HG03469 (cell line): Measurements from ENCODE around the gene HCFC1.

ENCODE experiments used
- ATAC-seq: cut with Tn5 transposase; IDR thresholded peaks from one replicate; pipeline ENCODE4 v1.9.1; 2021; ENCODE audit warnings: mild to moderate bottlenecking, moderate library complexity, moderate number of reproducible peaks; ENCODE audit not compliant: unreplicated experiment

The HCFC1 gene

GRCh38 chrX:153926552-153926857 is 45.1 kb downstream of the HCFC1 start:
- no peak for ATAC-seq

- ATAC-seq: no peak
Measured at GRCh38 chrX:153925739-153926551, 45.7 kb downstream of the HCFC1 start, which contains the start of gene ARHGAP4. ARHGAP4 (minus strand) TSS chrX:153926264; CDS start chrX:153926202, 62 bp downstream.

GRCh38 chrX:153925387-153925738 is 46.3 kb downstream of the HCFC1 start:
- ATAC-seq: no peak

GRCh38 chrX:153924149-153924861 is 47.3 kb downstream of the HCFC1 start:
- no peak for ATAC-seq

- no peak for ATAC-seq
Measured at GRCh38 chrX:153922932-153923857, 48.4 kb downstream of the HCFC1 start.

GRCh38 chrX:153921511-153922446 is 49.8 kb downstream of the HCFC1 start:
- no peak for ATAC-seq

DNA sequence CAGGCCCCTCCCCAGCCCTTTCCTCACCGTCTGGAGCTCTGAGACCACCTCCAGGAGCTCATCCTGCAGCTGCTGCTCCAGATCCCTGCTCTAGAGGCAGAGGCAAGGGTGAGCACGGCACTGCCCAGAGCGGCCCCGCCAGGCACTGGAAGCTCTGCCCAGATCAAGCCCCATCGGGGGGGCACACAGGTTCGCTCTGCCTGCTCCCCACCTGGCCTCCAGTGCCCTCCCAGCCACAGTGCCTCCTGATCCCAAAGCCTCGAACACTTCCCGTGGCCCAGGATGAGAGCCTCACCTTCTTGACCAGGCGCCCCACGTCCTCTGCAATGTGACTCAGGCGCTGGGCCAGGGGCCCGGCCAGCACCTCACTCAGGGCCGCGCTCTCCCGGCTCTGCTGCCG is 50.5 kb downstream of the HCFC1 start:
- no peak for ATAC-seq

GRCh38 chrX:153920546-153920945 is 51.1 kb downstream of the HCFC1 start:
- no peak for ATAC-seq

- ATAC-seq: no peak
Measured at GRCh38 chrX:153919281-153919680, 52.3 kb downstream of the HCFC1 start.

GRCh38 chrX:153917869-153918268 is 53.7 kb downstream of the HCFC1 start:
- no peak for ATAC-seq

DNA sequence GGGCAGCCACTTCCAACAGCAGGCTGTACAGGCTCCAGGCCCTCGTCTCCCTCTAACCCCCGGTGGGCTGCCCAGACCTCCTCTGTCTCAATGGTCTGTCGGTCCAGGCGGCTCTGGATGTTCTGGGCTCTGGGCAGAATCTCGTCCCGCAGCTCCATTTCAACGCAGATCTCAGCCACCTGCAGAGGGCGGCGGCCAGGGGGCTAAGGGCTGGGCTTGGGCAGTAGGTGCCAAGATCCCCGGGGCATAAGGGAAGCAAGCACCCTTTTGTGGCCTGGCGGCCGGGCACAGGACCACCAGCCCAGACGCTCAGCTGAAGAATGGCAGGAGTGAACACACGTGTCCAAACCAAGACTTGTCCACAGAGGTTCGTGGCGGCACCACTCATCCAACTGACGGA is 57.9 kb downstream of the HCFC1 start:
- no peak for ATAC-seq

DNA sequence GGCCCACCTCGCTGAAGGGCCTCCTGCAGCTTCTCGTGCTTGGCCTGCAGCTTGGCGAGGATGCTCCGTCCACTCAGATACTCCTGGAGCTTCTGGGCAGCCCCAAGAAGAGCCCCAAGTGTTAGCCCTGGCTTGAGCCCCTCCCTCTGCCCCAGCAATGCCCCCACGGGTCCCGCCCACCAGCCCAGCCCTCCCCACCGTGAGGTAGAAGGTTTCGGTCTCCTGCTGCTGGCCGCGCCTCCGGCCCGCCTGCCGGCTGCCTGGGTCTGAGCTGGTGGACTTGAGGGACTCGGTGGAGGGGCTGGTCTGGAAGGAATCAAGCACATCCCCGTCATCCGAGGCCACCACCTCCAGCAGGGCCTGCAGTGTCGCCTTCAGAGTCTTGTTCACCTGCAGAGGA is 58.4 kb downstream of the HCFC1 start:
- ATAC-seq: no peak

GRCh38 chrX:153911798-153912197 is 59.8 kb downstream of the HCFC1 start:
- no peak for ATAC-seq

- ATAC-seq: no peak
Measured at GRCh38 chrX:153910446-153910845, 61.2 kb downstream of the HCFC1 start.

DNA sequence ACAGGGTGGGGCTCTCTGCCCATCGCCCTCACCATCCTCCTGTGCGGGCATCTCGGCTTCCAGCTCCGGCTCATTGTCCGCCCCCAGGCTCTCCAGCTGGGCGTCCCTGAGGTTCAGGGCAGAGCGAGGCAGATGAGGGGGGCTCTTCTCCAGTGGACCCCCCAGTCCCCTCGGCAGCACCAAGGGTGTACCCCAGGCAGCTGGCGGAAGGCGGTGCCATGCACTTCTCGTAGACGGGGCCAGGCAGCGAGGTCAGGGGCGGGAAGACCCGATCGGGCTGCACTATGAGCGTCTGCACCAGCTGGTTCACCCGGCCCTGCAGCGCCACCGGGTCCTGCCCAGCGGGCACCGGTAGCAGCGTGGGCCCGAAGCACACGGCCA is 61.6 kb downstream of the HCFC1 start:
- no peak for ATAC-seq

DNA sequence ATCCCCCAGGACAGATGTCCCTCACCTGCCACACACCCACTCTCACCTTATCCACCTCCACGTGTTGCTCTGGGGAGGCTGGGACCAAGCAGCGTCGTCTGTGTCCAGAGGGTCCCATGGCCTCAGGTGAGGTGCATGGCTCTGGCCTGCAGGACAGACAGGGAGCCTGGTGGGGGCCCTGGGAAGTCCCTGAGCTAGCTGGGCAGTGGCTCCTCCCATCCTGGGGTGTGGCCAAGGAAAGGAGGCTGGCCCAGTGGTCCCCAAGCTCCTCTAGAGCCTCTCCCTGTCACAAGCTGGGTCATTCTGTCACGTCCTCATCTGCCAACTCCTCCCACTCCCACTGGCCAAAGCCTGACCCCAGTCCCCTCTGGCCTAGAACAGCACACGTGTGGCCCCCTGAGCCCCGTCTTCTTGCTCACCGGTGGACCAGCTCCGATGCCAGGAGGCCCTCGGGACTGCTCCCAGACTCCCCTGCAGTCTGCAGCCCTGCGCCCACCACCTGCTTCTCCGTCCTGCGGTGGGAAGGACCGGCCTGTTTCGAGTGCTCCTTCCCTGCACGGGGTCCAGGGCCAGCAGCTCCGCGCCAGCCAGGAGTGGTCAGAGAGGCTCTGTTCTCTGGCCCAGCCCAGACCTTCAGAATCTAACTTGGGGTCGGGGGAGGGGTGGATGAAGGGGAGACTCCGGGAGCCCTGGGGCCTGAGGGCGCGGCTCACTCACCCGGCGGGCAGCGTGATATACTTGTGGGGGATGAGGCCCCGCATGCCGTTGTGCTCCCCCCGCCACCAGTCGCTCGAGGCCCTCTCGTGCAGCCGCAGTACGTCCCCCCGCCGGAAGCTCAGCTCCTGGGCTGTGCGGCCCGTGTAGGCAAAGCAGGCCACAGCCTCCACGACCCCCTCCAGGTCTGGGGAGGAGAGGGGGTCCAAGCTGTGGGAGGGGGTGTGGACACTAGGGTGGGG is 62.3 kb downstream of the HCFC1 start:
- no peak for ATAC-seq

DNA sequence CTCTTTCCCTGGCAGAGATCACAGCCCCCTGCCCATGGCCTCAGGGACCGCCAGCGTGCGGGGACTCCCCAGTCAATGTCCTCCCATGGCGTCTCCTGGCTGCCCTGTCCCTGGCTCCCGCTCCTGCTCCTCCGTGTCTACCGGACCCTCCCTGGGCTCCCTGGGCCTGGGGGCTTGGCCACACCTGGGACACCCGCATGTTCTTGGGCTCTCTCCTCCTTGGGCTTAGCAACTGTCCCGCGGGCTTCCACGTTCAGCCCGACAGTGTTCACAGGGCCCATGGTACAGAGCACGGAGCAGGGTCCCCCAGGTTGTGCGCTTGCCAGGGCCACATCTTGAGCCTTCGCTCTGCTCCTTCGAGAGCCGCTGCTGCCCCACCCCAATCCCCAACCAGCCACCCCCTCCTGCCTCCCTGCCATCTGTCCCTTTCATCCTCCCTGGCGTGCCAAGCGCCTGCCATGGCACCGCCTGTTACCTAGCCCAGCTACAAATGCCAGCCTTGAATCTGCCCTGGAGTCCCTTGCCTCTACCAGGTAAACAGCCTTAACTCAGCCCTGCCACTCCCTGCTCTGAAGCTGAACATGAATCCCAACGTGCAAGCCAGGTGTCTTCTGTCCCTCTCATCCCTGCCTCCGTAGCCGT is 63.3 kb downstream of the HCFC1 start:
- no peak for ATAC-seq

- ATAC-seq: no peak
Measured at GRCh38 chrX:153907456-153907855, 64.2 kb downstream of the HCFC1 start.
